GM12873 (cell line): Measurements from ENCODE around the gene FAM161A.

ENCODE experiments used
- TF ChIP-seq, protein P1 (sequence below): IDR thresholded peaks from 2 replicates; pipeline ENCODE4 v1.5.1; 2012; ENCODE audit warnings: low read depth, mild to moderate bottlenecking, moderate library complexity, low read length, control low read depth; ENCODE audit not compliant: insufficient read depth; ENCODE audit errors: missing control alignments

FAM161A gene

DNA sequence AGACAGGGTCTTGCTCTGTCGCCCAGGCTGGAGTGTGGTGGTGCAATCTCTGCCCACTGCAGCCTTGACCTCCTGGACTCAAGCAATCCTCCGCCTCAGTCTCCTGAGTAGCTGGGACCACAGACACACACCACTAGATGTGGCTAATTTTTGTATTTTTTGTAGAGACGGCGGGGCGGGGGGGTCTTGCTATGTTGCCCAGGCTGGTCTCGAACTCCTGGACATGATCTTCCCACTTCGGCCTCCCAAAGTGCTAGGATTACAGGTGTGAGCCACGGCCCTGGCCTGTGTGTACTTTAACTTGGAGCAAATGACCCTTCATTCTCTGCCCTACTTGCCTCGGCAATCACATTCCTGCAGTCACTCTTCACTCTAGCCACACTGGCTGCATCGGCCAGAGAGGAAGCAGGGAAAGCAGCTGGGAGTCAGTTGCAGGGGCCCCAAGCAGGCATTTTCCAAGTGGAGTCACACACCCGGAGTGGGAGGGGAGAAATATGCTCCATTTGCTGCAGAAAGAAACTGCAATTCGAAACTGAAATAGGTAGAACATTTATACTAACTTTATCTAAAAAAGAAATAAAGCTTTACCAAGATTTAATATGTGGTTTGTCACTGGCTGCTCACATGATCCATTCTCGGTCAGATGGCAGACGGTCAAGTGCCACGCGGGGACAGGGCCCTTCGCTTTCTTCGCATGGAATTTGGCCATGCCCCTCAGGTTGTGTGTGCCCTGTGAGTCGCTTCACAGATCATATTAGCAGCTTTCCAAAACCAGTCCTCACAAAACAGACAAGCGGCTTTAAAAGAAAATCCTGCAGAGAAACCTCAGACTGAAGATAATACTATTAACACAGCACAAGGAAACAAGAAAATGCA is 37.1 kb downstream of the FAM161A start:
- TF ChIP-seq, protein P1, sequence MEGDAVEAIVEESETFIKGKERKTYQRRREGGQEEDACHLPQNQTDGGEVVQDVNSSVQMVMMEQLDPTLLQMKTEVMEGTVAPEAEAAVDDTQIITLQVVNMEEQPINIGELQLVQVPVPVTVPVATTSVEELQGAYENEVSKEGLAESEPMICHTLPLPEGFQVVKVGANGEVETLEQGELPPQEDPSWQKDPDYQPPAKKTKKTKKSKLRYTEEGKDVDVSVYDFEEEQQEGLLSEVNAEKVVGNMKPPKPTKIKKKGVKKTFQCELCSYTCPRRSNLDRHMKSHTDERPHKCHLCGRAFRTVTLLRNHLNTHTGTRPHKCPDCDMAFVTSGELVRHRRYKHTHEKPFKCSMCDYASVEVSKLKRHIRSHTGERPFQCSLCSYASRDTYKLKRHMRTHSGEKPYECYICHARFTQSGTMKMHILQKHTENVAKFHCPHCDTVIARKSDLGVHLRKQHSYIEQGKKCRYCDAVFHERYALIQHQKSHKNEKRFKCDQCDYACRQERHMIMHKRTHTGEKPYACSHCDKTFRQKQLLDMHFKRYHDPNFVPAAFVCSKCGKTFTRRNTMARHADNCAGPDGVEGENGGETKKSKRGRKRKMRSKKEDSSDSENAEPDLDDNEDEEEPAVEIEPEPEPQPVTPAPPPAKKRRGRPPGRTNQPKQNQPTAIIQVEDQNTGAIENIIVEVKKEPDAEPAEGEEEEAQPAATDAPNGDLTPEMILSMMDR = no peak

DNA sequence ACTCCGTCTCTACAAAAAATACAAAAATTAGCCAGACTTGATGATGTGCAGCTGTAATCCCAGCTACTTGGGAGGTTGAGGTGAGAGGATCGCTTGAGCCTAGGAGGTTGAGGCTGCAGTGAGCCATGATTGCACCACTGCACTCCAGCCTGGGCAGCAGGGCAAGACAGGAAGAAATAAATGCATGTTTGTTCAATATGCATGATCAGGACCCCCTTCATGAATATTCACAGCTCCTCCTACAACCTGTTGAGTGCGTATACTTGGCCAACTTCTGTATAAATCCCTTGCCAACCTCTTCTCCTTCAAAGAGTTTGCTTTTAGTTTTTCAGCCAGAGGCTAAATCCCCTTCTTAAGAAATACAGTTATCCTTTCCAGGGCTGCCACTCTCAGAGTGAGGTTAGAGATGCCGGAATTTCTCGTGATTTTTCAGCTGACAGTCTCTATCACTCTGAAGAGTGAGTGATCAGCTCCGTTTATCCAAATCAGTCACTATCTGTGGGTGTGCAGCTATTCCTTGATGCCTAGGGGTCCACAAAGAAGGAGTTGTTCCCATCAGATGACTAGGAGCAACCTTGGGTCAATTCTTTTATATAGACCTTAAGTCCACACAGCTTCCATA is 39.2 kb downstream of the FAM161A start:
- TF ChIP-seq, protein P1 = no peak

- TF ChIP-seq, protein P1 = no peak
These were observed 42.0 kb downstream of the FAM161A start for GRCh38 chr2:61811821-61812220.

GRCh38 chr2:61807036-61807757 is 46.7 kb downstream of the FAM161A start:
- TF ChIP-seq, protein P1 = no peak

DNA sequence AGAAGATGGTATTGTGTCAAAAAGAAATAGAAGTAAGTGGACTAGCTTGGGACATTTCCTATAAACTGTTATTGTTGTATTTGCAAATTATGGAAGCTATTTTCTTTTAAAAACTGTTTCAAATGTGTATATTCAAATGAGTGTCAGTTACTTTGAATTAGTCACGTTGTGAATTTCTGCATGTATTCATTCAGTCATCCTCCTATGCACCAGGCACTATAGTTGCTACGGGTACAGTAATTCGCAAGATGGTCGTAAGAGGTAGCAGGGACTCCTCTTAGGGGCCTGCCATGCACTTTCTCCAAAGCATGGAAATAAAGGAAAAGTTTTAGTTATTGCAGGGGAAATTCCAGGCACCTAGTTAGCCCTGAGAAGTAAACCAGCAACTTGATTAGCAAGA is 51.3 kb downstream of the FAM161A start:
- TF ChIP-seq, protein P1 = no peak

GRCh38 chr2:61799099-61799498 is 54.8 kb downstream of the FAM161A start:
- TF ChIP-seq, protein P1 = no peak

DNA sequence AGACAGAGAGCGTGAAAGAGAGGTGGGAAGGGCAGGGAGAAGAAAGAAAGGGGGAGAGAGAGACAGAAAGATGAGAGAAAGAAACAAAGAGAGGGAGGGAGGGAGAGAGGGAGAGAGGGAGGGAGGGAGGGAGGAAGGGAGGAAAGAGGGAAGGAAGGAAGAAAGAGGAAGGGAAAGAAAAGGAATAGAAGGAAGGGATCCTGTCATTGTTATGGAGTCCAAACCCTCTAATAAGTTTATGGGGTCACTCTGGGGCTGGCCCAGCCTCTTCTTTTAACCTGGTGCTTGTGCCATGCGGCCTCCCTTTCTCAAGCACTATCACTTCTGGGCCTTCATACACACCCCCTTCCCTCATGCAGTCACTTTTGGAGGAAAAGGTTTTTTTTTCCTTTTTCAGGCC is 58.5 kb downstream of the FAM161A start:
- TF ChIP-seq, protein P1 = no peak
